GM18511 (cell line): Measurements from ENCODE around the gene NEUROG1.

ENCODE experiments used
- ATAC-seq: cut with Tn5 transposase; IDR thresholded peaks from one replicate; pipeline ENCODE4 v1.9.1; 2021; ENCODE audit warnings: mild to moderate bottlenecking, moderate library complexity; ENCODE audit not compliant: unreplicated experiment

Gene NEUROG1, protein sequence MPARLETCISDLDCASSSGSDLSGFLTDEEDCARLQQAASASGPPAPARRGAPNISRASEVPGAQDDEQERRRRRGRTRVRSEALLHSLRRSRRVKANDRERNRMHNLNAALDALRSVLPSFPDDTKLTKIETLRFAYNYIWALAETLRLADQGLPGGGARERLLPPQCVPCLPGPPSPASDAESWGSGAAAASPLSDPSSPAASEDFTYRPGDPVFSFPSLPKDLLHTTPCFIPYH

DNA sequence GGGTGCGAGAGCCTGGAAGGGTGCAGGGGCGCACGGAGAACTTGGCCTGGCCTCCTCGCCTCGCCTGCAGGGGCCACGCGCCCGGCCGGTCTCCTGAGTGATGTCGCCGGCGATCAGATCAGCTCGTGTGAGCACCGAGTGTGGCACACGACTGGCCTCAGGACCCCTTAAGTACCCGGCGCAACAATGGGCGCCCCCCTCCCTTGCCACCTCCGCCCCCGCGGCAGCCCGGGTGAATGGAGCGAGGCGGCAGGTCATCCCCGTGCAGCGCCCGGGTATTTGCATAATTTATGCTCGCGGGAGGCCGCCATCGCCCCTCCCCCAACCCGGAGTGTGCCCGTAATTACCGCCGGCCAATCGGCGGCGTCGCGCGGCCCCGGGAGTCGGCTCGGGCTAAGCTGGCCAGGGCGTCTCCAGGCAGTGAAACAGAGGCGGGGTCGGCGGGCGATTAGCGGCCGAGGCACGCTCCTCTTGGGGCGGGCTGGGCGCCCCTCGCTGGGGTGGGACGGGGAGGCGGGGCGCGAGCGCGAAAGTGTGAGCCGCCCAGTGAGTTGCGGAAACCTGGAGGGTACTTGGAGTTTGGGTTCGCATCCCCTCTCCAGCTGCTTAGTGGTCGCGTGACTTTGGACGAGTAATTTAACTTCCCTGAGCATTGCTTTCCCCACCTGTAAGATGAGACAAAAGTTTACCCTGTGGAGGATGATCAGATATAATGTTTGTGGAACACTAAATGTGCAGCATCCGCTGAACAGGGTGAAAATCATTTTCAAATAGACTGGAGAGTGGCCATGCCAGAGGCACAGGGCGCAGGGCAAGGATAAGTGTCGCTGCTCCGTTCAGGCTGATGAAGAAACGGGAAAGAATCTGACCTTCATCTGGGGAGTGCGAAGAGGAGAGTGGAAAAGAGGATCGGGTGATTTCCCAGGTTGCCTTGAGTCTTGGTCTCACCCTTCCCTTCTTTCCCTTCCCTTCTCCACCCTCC, at the start of gene NEUROG1:
Gene NEUROG1 (minus strand): TSS at position 145 of the 982 bp plus-strand sequence. CDS start 274 bp downstream, outside the sequence.
- ATAC-seq = no peak

DNA sequence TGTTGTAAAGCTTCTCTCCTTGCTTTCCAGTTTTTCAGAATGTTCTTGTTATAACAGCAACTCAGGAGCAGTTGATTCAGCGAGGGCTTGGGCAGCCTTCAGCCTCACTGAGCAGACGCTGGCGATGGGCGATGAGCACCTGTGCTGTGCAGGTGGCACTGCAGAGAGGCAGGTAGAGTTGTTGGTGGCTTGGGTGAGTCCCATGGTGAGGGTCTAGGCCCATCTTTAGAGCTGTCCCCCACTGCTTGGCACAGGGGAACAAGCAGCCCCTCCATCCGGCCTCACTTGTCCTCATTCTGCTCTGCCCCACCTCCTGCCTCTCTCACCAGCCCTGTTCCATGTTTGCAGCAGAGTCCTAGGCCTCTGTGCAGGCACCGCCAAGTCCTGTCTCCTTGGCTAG, 49.2 kb upstream of the NEUROG1 start:
- no peak for ATAC-seq

DNA sequence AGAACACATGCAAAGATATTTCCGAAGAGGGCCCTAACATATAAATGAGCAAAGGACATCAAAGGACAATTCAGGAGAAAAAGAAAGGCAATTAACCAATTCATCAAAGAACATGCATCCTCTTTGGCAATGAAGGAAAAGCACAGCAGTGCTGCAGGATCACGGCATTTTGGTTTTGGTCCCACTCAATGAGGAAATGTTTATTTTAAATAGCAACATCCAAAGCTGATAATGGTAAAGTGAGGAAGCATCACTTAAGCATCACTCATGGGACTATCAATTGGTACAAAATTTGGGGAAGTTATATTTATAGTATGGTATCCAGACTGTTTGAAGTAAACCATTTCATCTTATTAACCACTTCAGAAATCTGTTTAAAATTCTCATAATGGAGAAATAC, 48.5 kb upstream of the NEUROG1 start:
- ATAC-seq = no peak

DNA sequence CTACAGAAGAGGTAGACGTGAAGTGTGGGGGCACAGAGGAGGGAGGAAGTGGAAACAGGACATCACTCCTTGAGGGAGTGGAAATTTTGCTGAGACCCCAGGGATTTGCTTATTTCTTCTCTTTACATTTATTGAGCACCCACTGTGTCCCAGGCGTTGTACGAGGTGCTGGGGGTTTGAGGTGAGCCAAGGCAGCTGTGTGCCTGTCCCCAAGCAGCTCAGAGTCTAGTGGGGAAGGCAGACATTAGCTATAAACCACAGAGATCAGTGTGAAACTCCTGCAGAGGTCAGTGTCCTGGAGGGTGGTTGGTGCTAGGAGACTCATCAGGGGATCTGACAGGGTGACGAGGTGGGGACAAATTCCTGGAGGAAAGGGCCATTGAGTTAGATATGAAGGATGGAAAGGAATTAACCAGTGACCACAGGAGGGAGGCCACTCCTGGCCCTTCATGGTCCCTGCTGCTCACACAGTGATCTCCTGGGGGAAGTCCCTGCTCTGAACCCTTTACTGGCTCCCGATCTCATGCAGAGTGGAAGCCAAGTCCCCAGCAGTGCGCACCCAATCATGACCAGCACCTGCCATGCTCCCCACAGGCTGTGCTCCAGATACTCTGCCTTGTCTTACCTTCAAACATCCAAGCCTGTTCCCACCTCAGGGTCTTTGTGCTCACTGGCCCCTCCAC, 46.5 kb upstream of the NEUROG1 start:
- no peak for ATAC-seq

DNA sequence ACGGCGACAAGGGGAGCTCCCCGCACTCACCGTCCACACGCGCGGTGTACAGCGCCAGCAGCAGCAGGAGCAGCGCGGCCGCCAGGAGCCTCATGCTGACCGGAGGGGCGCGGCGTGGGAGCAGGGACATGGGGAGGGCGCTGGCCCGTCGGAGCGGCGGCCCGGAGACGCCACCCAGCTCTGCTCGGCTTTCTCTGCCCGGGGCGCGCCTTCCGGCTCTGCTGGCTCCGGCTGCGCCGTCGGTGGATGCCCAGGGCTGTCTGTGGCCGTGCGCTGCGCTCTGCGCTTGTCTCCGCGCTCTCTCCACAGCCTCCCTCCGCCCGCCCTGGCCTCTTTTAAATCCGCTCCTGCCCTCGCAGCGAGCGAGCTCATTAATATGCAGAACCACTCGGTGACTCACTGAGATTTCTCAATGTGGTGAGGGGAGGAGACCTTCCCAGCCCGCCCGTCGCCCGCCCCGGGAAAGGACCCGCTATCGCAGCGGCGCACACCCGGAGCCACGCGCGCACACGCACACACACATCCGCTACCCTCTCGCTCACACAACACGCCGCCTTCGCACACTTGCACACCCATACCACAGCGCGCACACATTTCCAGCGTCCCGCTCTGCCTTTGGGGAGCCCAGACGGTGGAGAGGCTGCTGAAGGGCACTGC, 43.0 kb upstream of the NEUROG1 start, which contains the start of gene CXCL14:
Gene CXCL14 (minus strand): TSS at position 307 of the 657 bp plus-strand sequence. CDS start 213 bp downstream, at position 94.
- ATAC-seq = no peak

DNA sequence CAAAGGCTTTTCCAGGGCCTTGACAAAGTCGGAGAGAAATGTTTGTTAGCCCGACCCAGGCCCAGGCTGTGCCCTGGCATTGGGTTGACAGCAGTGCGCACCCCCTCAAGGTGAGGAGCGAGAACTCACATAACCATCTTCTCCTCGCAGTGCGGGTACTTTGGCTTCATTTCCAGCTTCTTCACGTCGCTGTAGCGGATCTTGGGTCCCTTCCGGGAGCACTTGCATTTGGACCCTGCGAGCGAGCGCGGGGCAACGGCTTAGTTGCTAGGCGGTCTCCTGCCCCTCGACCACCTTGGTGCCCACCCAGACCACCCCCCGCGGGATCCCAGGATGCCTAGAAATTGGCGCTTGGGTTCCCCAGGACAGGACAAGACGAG, 42.5 kb upstream of the NEUROG1 start:
- ATAC-seq = no peak

DNA sequence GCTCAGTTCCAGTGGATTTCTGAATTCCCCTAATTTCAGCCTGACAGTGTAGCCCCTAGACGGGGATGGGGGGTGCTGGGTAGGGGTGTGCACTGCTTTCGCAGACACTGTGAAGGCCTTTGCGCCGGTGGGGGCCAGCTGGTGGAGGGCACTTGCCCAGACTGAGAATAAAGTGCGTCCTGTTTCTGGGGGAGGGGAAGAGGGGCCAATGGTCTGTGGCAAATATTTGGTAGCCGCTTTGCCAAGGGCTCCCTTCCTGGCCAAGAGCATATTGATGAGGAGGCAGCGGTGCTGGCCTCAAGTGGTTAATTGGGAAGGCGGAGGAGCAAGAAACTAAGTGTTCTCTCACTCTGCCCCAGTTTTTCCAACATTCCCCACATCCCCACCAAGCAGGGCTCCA, 41.7 kb upstream of the NEUROG1 start:
- ATAC-seq = no peak

DNA sequence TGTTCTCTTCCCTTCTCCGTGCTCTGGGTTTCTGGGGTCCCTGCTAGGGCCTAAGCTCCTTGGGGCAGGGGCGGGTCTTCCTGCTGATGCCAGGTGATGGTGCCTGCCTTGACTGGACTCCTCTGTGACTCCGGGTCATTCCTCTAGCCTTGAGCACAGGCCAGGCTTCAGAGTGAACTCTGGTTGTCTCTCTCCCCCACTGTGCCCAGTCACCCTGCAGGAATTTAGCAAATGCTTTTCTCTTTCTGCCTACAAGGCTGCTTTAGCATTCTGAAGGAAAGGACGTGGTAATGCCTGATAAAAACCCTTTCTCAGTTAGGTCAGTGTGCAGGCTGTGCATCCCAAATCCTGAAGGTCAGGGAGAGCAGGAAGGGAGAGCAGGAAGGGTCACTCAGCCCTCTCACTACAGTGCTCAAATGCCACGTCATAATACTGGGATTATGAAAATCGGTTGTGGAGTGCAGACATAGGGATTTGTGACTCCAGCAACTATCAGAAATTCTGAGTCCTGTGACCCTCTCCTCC, 40.4 kb upstream of the NEUROG1 start:
- no peak for ATAC-seq

DNA sequence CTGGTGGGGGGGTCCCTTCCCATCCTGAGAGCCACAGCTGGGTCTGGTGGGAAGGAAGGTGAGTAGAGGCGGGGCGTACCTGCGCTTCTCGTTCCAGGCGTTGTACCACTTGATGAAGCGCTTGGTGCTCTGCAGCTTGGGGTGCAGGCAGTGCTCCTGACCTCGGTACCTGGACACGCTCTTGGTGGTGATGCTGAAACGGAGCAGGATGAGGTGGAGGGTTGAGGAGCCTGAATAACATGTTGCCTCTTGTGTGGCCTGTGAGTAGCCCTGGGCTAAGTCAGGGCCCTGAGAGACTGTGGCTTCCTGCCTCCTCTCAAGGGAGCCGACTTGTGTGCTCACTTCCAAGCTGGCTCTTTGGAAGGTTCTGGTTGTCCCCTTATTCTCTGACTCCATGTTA, 38.7 kb upstream of the NEUROG1 start:
- no peak for ATAC-seq

DNA sequence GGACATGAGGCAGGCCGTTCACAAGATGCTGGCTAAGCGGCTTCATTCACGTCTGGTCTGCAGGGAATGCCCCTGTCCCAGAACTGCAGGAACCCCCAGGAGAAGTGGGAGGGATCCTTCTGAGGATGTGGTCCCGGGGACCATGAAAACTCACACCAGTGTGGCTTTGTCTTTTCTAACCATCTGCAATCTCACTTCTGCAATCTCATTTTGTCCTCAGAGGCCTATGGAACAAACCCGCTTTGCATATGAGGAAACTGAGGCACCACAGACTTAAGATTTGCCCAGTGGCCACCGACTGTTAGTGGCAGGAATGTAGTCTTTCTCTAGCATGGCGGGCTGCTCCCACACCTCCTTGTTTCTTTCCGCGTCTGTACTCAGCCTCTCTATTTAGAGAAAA, 36.1 kb upstream of the NEUROG1 start:
- ATAC-seq = no peak

DNA sequence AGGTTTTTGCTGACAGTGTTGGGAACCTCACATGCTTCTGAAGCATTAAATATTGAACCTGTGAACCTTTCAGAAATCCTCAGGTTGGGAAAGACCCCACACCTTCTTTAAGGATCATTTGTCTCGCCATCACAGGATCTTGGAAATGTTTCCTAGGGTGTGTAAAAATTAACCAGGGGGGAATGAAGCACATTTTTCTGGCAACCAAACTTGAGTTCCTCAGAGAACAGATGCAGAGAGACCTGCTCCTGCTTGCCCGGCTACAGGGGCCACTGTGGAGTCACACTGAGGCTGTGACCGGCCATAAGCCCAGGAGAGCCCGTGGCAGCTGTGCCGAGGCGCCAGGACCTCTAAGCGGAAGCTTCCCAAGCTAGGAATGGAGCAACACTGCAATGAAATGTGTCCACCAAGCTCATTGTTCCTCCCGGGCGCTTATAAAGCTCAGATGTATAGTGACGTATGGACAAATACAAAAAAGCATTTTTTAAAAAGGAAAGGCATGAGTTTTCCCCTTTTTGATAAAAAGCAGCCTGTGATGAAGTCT, 35.4 kb upstream of the NEUROG1 start:
- no peak for ATAC-seq

DNA sequence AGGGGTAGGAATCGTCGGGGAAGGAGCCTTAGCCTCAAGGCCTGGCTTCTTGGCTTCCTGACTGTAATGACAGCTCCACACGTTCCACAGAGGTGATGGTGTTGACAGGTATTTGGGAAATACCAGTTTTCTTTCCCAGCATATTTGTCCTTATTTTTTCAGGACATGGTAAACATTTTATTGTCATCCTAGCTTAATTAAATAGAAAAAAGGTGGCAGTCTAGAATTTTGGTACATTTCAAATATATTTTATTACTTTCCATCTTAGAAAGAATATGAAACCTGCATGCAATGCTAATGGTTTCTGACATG, 34.6 kb upstream of the NEUROG1 start:
- no peak for ATAC-seq

DNA sequence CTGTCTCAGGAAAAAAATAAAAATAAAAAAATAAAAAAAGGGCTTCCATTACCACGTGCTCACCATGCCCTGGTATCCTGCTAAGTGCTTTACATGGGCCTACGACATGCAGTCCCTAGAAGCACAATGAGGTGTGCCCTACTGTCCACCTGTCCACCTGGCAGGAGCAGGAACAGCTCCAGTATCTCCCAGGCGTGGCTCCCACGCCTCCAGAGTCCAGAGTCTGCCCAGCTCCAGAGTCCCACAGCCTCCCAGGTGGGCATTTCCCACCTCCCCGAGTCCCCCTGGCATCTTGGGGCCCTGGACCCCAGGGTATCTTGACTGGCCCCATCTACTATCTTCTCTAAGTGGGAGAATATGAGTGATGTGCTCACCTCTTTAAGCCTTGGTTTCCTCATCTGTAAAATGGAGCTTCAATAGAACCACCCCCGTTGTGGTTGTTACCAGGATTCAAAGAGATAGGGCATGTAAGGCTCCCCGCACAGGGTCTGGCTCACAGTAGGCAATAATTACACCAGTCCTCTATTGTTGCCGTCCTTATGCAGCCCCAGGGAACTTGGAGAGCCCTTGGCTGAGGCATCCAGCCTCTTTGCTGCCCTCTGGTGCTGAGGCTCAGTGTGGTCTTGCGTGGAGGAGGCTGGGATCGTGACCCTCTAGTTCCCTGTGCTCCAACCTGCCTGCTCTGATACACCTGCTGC, 34.1 kb upstream of the NEUROG1 start:
- ATAC-seq = no peak

DNA sequence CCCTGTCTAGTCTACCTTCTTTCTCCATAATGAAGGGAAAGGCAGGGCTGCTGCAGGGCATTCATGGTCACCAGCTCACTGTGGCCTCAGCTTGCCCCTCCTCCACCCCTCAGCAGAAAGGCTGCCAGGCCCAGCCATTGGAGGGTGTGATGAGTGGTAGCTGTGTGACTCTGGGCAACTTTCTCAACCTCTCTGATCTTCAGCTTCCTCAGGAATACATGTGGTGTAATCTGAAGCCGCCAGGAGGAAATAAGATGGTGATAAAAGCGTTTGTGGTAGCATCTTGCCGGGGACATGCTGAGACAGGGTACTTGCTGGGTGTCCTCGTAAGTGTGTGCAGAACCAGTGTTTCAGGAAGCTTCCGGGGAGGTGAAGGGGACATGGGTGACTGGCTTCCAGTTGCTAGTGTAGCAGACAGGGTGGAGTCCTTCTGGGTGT, 33.2 kb upstream of the NEUROG1 start:
- no peak for ATAC-seq

DNA sequence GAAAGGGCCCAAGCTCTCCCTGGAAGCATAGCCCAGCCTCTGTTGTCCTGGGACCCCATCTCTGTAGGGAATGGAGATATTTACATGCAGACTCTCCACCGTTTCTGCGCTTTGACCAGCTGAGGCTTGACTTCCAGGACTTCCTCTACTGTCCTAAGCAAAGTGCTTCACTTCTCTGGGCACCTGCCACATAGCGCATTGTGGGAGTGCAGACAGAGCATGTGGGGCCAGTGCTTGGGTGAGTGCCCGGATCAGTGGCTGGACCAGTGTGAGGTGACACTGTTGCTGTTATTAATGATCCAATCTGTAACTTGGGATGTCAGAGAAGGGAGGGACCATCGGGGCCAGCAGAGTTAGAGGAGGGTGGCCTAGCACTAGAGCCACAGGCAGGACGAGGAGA, 32.5 kb upstream of the NEUROG1 start:
- ATAC-seq = no peak

DNA sequence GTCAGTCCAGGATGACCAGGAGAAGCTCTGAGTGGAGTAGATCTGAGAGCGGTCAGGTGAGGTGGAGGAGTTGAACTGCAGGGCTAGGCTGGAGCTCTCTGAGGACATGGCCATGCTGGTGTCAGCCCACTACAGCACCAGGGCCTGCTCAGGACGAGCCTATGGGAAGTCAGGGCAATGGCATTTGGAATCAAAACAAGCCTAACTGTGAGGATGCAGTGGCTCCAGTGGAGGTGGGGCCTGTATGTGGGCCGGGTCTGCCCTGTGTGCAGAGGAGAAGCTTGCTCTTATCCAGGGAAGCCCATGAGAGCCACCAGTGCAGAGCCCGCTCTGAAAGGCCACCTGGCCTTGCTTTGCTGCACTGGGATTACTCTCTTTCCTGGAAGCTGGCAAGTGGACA, 31.9 kb upstream of the NEUROG1 start:
- no peak for ATAC-seq

DNA sequence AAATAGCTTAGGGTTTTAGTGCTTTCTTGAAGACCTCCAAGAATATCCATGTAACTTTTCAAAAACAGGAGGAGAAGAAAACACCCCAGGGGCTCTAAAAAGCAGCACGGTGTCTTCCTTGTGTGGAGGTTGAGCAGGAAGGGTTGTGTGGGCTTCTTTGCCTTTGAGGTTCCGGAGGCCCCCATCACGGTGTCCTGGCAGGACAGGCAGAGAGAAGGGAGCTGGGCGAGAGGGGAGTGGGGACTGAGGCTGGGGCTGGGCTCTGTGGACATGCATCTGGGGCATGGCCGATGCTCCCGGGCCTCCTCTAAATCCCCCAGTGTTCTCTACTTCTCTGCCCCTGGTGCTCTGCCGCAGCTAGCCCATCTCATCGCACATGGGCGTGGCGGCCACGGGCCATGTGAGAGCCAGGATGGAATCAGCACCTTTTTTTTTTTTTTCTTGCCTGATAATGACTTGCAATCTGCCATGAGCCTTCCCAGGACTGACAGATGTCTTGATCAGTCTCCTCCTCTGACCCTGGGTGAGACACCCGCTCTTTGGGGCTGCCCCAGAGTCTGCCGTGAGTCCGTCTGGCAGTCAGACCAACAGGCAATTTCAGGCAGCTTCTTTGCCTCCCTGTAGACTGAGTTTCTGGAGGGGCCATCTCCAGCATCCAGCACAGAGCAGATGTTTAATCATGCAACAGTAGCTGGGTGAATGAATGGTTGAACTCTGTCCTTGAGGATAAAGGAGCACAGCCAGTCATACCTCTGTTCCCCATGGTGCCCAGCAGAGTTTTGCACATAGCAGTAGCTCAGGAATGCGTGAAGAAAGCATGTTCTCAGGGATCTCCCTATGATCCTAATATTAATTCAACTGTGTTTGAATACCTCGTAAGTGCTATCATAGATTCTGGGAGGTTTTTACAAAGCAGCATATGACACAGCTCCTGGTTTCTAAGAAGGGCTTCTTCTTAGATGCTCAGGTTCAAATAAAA, 30.9 kb upstream of the NEUROG1 start:
- ATAC-seq = no peak

DNA sequence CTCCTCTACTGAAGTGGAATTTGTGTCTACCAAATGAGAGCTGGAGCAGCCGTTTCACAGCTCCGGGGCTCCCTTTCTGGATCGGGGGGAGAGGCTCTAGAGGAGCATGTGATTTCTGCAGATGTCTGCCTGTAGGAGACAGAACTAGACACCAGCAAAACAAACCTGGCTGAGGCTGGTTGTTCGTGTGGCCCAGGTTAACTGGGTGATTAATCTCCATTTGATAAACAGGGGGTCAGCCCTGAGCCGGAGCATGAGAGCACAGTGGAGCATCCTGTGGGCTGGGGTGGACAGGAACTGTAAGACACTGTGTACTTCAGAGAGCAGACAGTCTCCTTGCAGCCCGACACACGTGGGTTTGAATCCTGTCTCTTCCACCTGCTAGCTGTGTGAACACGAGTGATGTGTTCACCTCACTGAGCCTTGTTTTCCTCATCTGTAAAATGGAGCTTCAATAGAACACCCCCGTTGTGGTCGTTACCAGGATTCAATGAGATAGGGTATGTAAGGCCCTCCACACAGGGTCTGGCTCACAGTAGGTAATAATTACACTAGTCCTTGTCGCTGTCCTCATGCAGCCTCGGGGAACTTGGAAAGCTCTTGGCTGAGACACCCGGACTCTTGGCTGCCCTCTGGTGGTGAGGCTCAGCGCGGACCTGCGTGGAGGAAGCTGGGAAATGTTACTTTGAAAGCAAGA, 30.1 kb upstream of the NEUROG1 start:
- ATAC-seq = peak; percentile 55
